PFSK-1 (cell line): ENCODE results near the gene RNF208.
A peak's percentile ranks its signal among the peaks of the same experiment; 100 is the strongest.

Source experiments
- FOXP2 ChIP-seq: optimal IDR thresholded peaks from 2 replicates; pipeline ENCODE3; 2011; ENCODE audit warnings: borderline replicate concordance, control low read depth, inconsistent platforms; ENCODE audit not compliant: insufficient read depth; ENCODE audit errors: extremely low read length, extremely low read depth
- POLR2AphosphoS5 ChIP-seq: IDR thresholded peaks from 2 replicates; pipeline ENCODE4 v1.6.1; 2012; ENCODE audit warnings: low read depth, mild to moderate bottlenecking, control low read depth, low read length, moderate library complexity
- REST ChIP-seq, 2 experiments: IDR thresholded peaks; 2 replicates each; pipeline versions ENCODE4 v1.6.1 to v1.8.0; 2011 to 2012; ENCODE audit warnings: low read depth in 2 of 2, low read length in 2 of 2, control low read depth in 1 of 2, inconsistent platforms in 1 of 2, mild to moderate bottlenecking in 1 of 2, moderate library complexity in 1 of 2; ENCODE audit not compliant: insufficient read depth in 1 of 2
- SIN3A ChIP-seq: IDR thresholded peaks from 2 replicates; pipeline ENCODE4 v1.6.1; 2012; ENCODE audit warnings: mild to moderate bottlenecking, low read length, moderate library complexity, borderline replicate concordance; ENCODE audit not compliant: insufficient read depth
- TAF1 ChIP-seq: IDR thresholded peaks from 2 replicates; pipeline ENCODE4 v1.6.1; 2012; ENCODE audit warnings: low read length, control low read depth, borderline replicate concordance; ENCODE audit not compliant: insufficient read depth

RNF208 gene

GRCh38 chr9:137189297-137190295, 32.4 kb downstream of the RNF208 start:
- TF ChIP-seq SIN3A (no peak), REST (IDR thresholded peaks at IDR 0.05; ENCODE audit: insufficient read depth in 1 of 2, low read depth in 2 of 2, low read length in 2 of 2) (no peak), POLR2AphosphoS5 (no peak), FOXP2 (no peak), TAF1 (no peak)

DNA sequence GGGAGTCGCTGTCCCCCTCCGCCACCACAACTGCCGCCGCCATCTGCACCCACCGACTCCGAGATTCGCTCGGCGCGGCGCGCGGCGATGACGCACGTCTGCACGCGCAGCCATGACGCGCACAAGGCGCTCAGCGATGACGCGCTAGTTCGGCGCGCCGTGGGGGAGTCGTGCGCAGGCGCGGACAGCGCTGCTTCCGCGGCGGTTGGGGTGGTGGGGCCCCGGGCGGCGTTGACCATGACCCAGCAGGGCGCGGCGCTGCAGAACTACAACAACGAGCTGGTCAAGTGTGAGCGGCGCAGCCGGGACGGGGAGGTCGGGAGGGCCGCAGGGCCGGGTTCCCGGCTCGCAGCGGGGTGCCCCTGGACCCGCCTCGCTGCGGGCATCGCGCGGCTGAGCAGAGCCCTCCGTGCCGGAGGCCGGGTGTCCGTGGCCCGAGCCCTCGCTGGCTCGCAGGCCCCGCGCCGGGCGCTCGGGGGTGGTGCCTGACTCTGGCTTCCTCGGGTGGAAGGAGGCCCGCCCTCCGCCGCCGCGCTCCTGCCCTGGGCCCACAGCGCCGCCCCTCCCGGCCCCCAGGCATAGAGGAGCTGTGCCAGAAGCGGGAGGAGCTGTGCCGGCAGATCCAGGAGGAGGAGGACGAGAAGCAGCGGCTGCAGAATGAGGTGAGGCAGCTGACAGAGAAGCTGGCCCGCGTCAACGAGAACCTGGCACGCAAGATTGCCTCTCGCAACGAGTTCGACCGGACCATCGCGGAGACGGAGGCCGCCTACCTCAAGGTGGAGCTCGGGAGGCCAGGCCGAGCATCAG, 33.3 kb downstream of the RNF208 start, which contains the start of the genes ANAPC2 and SSNA1:
Gene ANAPC2 (minus strand): TSS at position 71 of the 807 bp plus-strand sequence. CDS start 28 bp downstream, at position 43.
Gene SSNA1 (plus strand): TSS at position 187 of the 807 bp plus-strand sequence. CDS start 51 bp downstream, at position 238.
- TF ChIP-seq TAF1 (peak; percentile 26; the same call in 1 of the 2 replicates), POLR2AphosphoS5 (peak; percentile 82), REST (IDR thresholded peaks at IDR 0.05; ENCODE audit: insufficient read depth in 1 of 2, low read depth in 2 of 2, low read length in 2 of 2) (peak in 1 of 2 experiments; percentile 51; a peak in 1 of 4 replicates), SIN3A (no peak; the same call in 1 of the 2 replicates), FOXP2 (no peak)

DNA sequence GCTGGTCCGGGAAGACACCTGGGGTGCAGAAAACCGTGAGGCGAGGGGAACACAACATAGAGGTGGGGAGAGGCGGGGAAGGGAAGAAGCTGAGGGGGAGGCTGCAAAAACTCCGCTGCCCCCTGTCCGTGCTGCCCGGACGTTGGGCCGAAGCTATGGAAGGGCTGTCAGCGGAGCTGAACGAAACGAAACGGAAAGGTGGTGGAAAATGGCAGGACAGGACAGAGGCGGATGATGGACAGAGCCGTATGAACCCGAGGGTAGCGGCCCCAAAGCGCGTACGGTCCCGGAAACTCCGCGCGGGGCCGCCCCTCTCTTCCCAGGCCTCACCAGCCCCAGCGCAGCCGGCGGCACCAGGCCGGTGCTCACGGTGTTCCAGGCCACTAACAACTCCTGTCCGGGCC, 34.0 kb downstream of the RNF208 start:
- TF ChIP-seq REST (IDR thresholded peaks at IDR 0.05; ENCODE audit: insufficient read depth in 1 of 2, low read depth in 2 of 2, low read length in 2 of 2), result no peak

DNA sequence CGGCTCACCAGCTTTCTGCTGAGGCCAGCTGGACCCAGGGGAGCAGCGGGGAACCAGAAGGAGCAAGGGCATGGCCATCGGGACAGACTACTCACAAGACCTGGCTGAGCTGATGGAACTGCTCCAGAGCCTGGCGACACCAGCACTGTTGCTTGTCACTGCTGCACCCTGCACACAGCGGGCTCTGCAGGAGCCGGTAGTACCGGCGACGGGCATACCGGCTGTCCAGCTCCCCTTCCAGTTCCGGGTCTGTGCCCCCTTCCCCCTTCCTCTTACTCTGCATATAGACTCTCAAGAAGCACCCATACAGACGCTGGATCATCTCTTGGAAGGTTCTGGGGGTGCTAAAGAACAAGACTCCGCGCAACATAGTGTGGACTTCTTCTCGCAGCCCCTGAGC, 34.7 kb downstream of the RNF208 start:
- TF ChIP-seq POLR2AphosphoS5, result no peak
- TF ChIP-seq REST (IDR thresholded peaks at IDR 0.05; ENCODE audit: insufficient read depth in 1 of 2, low read depth in 2 of 2, low read length in 2 of 2), result no peak
- TF ChIP-seq SIN3A, result no peak
- TF ChIP-seq TAF1, result no peak
- no peak for TF ChIP-seq FOXP2
